ENCODE measurements around the gene LAMTOR3. TPM values are rescaled to one million over a fixed set of nuclear protein-coding genes. Genes with fewer than 3 reads are reported as not detected.

Gene LAMTOR3
- total RNA-seq, 1 donor from 2014 or later = 96.7 TPM

DNA sequence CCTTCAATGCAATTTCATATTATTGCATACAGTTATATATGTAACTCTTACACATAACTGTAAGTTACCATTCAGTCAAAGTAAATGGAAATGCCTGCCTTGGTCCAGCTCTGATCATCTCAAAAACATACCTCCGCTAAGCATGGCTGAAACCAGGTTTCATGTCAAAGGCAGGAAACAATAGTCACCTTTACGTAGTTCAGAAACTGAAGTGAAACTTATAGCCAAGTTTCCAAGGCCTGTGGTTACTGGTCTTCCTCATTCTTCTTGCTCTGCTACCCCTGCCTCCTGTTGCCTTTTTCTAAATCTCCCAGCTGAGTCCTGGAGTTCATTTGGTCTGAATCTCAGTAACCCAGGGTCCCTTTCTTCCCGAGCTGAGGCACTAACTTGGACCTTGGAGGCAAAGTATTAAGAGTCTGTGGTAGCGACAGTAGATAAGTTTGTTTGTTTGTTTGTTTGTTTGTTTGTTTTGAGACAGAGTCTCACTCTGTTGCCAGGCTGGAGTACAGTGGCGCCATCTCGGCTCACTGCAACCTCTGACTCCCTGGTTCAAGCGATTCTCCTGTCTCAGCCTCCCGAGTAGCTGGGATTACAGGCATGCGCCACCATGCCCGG lies 46.8 kb downstream of the LAMTOR3 start:
- no peaks in the 10 kb centered on the region for H3K36me3 Mint-ChIP-seq

DNA sequence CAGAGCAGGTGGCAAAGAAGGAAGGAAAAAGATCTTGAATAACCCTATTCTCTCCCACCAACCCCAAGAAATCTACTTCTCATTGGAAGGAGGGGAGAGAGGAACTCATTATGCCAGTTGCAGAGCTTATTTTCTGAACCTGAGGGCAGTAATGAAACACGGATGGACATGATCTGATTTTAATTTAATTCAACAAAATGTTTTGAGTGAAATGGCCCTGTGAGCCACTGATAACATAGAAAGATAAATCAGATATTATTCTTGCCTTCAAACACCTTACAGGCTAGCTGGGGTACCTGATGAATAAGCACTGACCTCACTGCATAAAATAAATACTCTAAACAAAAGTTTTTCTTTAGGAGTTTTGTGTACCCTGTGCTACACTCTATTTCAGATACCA lies 47.3 kb downstream of the LAMTOR3 start:
- no peak overlapping the region for H2AFZ ChIP-seq (replicated peaks)
- DNase-seq (ENCODE audit: low spot score) = no peak
- Mint-ChIP-seq H3K27me3 (ENCODE audit: insufficient read depth, low read depth) (peaks cover 2% of the 10 kb centered on the region), H3K36me3 (no peaks in the 10 kb centered on the region), H3K4me3 (no peak overlapping the region), H3K9me3 (no peaks in the 10 kb centered on the region), H3K27ac (no peak overlapping the region), H3K4me1 (peaks cover 4% of the 10 kb centered on the region)
- no peaks in the 10 kb centered on the region for H3K79me2 ChIP-seq (ENCODE audit: low read depth)
- no peak overlapping the region for H3K4me3 ChIP-seq
- no peaks in the 10 kb centered on the region for H3K36me3 ChIP-seq
- H3F3A ChIP-seq (ENCODE audit: low read depth) = no peaks in the 10 kb centered on the region
- no peaks in the 10 kb centered on the region for H3K27me3 ChIP-seq
- TF ChIP-seq EZH2phosphoT487 (IDR thresholded peaks at IDR 0.05) = no peak
- TF ChIP-seq, protein P1, sequence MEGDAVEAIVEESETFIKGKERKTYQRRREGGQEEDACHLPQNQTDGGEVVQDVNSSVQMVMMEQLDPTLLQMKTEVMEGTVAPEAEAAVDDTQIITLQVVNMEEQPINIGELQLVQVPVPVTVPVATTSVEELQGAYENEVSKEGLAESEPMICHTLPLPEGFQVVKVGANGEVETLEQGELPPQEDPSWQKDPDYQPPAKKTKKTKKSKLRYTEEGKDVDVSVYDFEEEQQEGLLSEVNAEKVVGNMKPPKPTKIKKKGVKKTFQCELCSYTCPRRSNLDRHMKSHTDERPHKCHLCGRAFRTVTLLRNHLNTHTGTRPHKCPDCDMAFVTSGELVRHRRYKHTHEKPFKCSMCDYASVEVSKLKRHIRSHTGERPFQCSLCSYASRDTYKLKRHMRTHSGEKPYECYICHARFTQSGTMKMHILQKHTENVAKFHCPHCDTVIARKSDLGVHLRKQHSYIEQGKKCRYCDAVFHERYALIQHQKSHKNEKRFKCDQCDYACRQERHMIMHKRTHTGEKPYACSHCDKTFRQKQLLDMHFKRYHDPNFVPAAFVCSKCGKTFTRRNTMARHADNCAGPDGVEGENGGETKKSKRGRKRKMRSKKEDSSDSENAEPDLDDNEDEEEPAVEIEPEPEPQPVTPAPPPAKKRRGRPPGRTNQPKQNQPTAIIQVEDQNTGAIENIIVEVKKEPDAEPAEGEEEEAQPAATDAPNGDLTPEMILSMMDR (IDR thresholded peaks at IDR 0.05) = no peak
- no peak for TF ChIP-seq EZH2 (IDR thresholded peaks at IDR 0.05)
- no peak overlapping the region for H3K9ac ChIP-seq
- no peaks in the 10 kb centered on the region for H3K4me1 ChIP-seq
- H3K4me2 ChIP-seq = no peak overlapping the region
- H4K20me1 ChIP-seq (ENCODE audit: low read depth) = no peaks in the 10 kb centered on the region
- H3K9me3 ChIP-seq (ENCODE audit: low read depth) = no peaks in the 10 kb centered on the region
- H3K27ac ChIP-seq = no peak overlapping the region

More for the DNA sequence above, 46.8 kb downstream of the LAMTOR3 start:
- H4K20me1 ChIP-seq (ENCODE audit: low read depth) = no peaks in the 10 kb centered on the region
- H3F3A ChIP-seq (ENCODE audit: low read depth) = no peaks in the 10 kb centered on the region
- H3K79me2 ChIP-seq (ENCODE audit: low read depth) = no peaks in the 10 kb centered on the region
- Mint-ChIP-seq H3K9me3 (no peaks in the 10 kb centered on the region), H3K27ac (no peak overlapping the region), H3K4me3 (no peak overlapping the region), H3K4me1 (peaks cover 4% of the 10 kb centered on the region), H3K27me3 (ENCODE audit: insufficient read depth, low read depth) (peaks cover 2% of the 10 kb centered on the region)
- H2AFZ ChIP-seq (replicated peaks) = no peak overlapping the region
- H3K4me1 ChIP-seq = no peaks in the 10 kb centered on the region
- TF ChIP-seq EZH2 (IDR thresholded peaks at IDR 0.05) = no peak
- TF ChIP-seq, protein P1 (IDR thresholded peaks at IDR 0.05) = no peak
- no peak for TF ChIP-seq EZH2phosphoT487 (IDR thresholded peaks at IDR 0.05)
- no peak for DNase-seq (ENCODE audit: low spot score)
- no peaks in the 10 kb centered on the region for H3K9me3 ChIP-seq (ENCODE audit: low read depth)
- no peaks in the 10 kb centered on the region for H3K36me3 ChIP-seq
- no peaks in the 10 kb centered on the region for H3K27me3 ChIP-seq
- no peak overlapping the region for H3K9ac ChIP-seq
- no peak overlapping the region for H3K27ac ChIP-seq
- no peak overlapping the region for H3K4me2 ChIP-seq
- H3K4me3 ChIP-seq = no peak overlapping the region

DNA sequence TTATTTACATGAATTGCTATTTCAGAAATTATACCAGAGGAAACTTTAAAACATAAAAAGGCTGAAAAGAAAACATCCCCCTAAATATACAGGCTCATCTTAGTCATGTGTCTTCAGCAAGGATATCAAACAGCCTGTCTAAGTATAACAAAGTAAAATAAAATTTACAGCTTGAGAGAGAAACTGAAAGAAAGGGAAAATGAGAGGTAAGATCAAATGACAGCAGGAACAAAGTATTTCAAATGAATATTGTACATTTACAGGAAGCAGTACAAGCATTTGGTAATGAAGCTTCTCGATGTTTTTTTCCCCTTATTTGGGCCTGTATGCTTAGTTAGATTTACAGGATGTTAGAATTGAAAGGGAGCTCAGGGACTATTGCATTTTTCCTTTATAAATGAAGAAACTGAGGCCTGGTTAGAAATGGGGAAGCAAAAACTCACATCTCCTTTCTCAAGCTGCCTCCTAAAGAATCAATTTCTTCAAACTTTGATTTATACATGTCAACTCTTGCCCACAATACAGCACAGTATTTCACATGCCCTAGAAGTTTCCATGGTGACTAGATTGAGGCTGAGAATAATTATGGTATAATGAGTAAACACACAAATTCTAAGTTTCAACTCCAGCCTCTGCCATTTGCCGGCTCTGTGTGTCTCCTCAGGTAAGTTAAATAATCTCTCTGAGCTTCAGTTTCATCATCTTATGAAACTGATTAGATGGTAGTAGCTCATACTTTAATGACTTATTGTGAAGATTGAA lies 48.3 kb downstream of the LAMTOR3 start:
- Mint-ChIP-seq H3K4me3 (no peak overlapping the region), H3K36me3 (no peaks in the 10 kb centered on the region), H3K4me1 (peaks cover 4% of the 10 kb centered on the region), H3K27ac (no peak overlapping the region), H3K27me3 (ENCODE audit: insufficient read depth, low read depth) (peaks cover 2% of the 10 kb centered on the region), H3K9me3 (no peaks in the 10 kb centered on the region)
- H3K27me3 ChIP-seq = no peaks in the 10 kb centered on the region
- TF ChIP-seq EZH2phosphoT487 (IDR thresholded peaks at IDR 0.05) (no peak), EZH2 (IDR thresholded peaks at IDR 0.05) (no peak)
- TF ChIP-seq, protein P1 (IDR thresholded peaks at IDR 0.05) = no peak
- no peak for DNase-seq (ENCODE audit: low spot score)
- H3K79me2 ChIP-seq (ENCODE audit: low read depth) = no peaks in the 10 kb centered on the region
- H3K4me2 ChIP-seq = no peak overlapping the region
- H3K9ac ChIP-seq = no peak overlapping the region
- H4K20me1 ChIP-seq (ENCODE audit: low read depth) = no peaks in the 10 kb centered on the region
- no peaks in the 10 kb centered on the region for H3K9me3 ChIP-seq (ENCODE audit: low read depth)
- H3K36me3 ChIP-seq = no peaks in the 10 kb centered on the region
- H3K27ac ChIP-seq = no peak overlapping the region
- H3K4me3 ChIP-seq = no peak overlapping the region
- H3K4me1 ChIP-seq = no peaks in the 10 kb centered on the region
- no peaks in the 10 kb centered on the region for H3F3A ChIP-seq (ENCODE audit: low read depth)
- H2AFZ ChIP-seq (replicated peaks) = no peak overlapping the region

All from neural progenitor cell (in vitro differentiated cells).